ENCODE results near the gene NCOA5.
A peak's percentile ranks its signal among the peaks of the same experiment; 100 is the strongest.

NCOA5 gene

DNA sequence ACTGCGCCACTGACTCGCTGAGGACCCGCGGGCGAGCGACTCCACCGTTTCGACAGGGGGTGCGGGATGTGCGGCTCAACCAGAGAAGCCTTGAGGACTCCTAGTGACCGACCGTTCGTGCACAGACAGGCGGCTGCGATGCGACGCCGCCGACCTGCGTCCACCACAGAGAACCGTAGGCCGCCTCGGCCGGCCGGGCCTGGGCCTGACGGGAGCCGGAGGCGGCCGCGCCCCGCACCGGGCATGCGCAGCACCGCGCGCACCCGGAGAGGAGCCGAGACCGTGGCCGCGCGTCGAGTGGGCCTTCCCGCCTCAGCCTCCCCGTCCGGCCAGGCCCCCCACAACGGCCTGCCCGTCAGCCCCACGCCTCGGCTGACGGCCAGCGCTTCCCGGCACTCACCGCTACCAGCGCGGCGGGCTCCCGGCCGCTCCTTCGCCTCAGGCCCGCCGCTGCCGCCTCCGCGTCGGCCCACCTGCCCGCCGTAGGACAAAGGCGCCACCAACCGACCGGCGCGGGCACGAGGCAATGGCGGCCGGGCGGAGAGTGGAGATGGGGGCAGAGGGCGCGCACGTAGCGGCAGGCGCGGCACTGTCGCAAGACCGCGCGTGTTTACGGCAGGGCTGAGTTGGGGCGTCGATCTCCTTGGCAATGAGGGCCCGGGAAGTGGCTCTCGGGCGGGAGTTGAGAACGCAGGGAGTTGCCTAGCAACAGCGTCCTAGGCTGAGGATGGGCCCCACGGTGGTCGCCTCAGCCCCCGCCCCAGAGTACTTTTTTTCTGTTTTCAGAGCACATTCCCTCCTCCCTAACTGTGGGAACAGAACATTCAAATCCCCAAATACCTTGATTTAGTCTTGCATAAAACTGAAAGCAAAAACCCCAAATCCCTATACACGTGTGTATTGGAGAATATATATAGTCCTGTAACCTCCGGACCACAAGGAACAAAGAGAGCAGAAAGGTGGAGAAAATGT, at the start of gene NCOA5:
Gene NCOA5, minus strand, starts transcription at position 546 of the 972 bp plus-strand sequence. CDS start 10,538 bp downstream, outside the sequence.
- DNase-seq = peak; percentile 95

- no peak for DNase-seq
These were observed 49.6 kb upstream of the NCOA5 start for GRCh38 chr20:46139266-46139889.

- DNase-seq = no peak
These were observed 48.1 kb upstream of the NCOA5 start for GRCh38 chr20:46137816-46138215.

GRCh38 chr20:46135856-46136633, 46.3 kb upstream of the NCOA5 start:
- no peak for DNase-seq

- DNase-seq = no peak
These were observed 45.0 kb upstream of the NCOA5 start for GRCh38 chr20:46134716-46135115.

- no peak for DNase-seq
These were observed 44.3 kb upstream of the NCOA5 start for GRCh38 chr20:46133886-46134654.

- DNase-seq = peak; percentile 57
These were observed 43.0 kb upstream of the NCOA5 start for GRCh38 chr20:46132705-46133120.

- DNase-seq = no peak
These were observed 41.6 kb upstream of the NCOA5 start for GRCh38 chr20:46131396-46131795.

DNA sequence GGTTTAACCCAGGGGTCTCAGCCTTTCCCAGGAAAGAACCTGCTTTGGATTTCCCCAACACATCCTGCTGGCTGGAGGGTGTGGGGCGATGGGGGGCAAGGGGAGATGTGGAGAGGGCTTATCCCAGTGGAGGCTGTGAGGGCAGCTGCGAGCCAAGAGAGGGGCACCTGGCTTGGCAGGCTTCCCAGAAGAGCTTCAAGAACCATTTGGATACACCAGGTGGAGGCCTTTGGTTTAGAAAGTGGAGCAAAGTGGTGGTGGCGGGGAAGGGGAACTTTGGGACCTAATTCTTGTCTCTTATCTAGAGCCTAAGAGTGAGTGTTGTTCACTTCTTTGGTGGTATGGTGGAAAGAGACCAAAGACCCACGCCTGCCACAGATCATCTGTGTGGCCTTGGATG, 40.8 kb upstream of the NCOA5 start:
- no peak for DNase-seq

GRCh38 chr20:46129955-46130481, 40.3 kb upstream of the NCOA5 start:
- no peak for DNase-seq

GRCh38 chr20:46128310-46129151, 38.8 kb upstream of the NCOA5 start:
- DNase-seq = no peak

DNA sequence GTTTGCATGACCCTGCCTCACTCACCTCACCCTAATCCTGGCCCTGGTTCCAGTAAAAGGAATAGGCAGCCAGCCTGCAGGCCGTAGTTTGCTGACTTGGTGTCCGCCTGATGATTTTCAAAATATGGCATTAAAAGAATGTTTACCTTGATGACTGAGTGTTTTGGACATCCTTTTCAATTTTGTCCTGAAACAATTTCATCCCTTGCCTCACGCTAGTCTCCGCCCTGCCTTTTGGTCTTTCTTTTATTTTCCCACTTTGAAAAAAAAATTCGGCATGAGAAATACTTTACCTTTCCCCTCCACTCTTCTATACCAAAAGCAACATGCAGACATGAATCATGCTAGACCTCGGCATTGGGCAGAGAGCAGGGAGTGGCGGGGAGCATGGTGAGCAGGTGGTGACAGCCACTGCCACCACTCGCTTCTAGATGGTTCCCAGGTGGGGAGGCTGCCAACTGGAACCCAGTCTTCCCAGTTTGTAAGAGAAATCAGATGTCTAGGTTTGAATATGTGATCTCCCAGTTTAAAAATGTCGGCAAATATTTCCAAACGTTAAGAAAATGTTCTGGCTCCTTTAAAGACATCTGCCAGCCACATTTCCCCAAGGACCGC, 37.7 kb upstream of the NCOA5 start:
- DNase-seq = no peak

DNA sequence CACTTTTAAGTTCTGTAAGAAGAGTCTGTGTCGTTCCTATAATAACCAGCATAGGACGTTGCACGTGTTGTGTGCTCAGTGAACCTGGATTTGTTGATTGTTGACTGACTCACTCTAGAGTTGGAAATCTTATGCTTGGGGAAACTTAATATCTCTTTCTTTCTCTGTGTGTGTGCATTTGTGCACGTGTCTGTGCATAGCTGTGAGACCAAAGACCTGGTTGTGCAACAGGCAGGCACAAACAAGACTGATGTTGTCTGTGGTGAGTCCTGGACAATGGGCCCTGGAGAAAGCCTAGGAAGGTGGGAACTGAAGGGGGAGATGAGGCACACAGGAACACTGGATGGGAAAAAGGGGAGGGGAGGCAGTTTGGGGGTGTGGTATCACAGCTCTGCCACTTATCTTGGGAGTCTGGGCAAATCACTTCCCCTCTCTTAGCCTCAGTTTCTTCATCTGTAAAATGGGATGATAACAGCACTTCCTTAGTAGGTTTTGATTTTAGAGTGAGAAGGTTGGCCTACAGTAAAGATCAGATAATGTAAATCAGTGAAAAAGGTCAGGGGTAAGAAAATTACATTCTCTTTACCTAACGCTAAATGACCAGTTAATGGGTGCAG, 36.8 kb upstream of the NCOA5 start:
- DNase-seq = no peak

GRCh38 chr20:46123482-46124245, 33.9 kb upstream of the NCOA5 start:
- DNase-seq = no peak

- no peak for DNase-seq
These were observed 33.0 kb upstream of the NCOA5 start for GRCh38 chr20:46122516-46123481.

DNA sequence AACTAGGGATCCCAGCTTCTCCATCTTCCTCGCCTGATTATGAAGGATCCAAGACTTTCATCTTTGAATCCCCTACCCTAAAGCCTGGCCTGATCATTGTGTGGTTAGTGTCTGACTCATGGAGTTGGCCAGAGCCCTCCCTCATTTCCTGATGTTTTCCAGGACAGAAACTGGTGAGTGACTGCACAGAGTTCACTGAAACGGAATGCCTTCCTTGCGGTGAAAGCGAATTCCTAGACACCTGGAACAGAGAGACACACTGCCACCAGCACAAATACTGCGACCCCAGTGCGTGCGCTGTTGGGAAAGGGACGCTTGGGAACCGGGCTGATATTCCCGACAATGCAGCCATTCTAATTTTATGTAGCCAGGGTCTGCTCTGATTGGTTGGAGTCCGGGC, 32.3 kb upstream of the NCOA5 start:
- DNase-seq = no peak

GRCh38 chr20:46121184-46121930, 31.6 kb upstream of the NCOA5 start:
- DNase-seq = no peak

- DNase-seq = no peak
These were observed 30.4 kb upstream of the NCOA5 start for GRCh38 chr20:46120136-46120535.

Measured in activated CD8-positive, alpha-beta memory T cell treated with anti-CD3 and anti-CD28 coated beads, Interleukin-2, amount 50 U/mL, for 4 hours (primary cell).